PC-9 (cell line): ENCODE data around the gene ZSWIM1.
"Not testable (repeated sequence)": the region's sequence is repeated elsewhere in the genome, so short reads cannot be mapped to it uniquely, and the experiment has no call there.

ENCODE experiments used
- CTCF ChIP-seq: fragments of 200-600 bp; sonication (generic); conservative IDR thresholded peaks from 2 replicates; pipeline ENCODE4 v1.6.1; 2017; ENCODE audit warnings: mixed run types, antibody characterized with exemption, mild to moderate bottlenecking, moderate library complexity
- EZH2 ChIP-seq: fragments of 200-600 bp; sonication (generic); IDR thresholded peaks from 2 replicates; pipeline ENCODE4 v1.8.0; 2017; ENCODE audit warnings: antibody characterized with exemption, low read depth

- not testable (repeated sequence) for TF ChIP-seq CTCF, EZH2
These were observed 20.3 kb downstream of the ZSWIM1 start for GRCh38 chr20:45901332-45901731.
